Activated T-cell treated with anti-CD3 and anti-CD28 coated beads for 4 hours (primary cell): ENCODE measurements around the gene MSI2.
A peak's percentile ranks its signal among the peaks of the same experiment; 100 is the strongest.
"Not testable (repeated sequence)": the region's sequence is repeated elsewhere in the genome, so short reads cannot be mapped to it uniquely, and the experiment has no call there.

Experiments
- DNase-seq: peaks from one replicate; pipeline ENCODE4 v3.0.0-alpha.2; 2020

Gene MSI2

DNA sequence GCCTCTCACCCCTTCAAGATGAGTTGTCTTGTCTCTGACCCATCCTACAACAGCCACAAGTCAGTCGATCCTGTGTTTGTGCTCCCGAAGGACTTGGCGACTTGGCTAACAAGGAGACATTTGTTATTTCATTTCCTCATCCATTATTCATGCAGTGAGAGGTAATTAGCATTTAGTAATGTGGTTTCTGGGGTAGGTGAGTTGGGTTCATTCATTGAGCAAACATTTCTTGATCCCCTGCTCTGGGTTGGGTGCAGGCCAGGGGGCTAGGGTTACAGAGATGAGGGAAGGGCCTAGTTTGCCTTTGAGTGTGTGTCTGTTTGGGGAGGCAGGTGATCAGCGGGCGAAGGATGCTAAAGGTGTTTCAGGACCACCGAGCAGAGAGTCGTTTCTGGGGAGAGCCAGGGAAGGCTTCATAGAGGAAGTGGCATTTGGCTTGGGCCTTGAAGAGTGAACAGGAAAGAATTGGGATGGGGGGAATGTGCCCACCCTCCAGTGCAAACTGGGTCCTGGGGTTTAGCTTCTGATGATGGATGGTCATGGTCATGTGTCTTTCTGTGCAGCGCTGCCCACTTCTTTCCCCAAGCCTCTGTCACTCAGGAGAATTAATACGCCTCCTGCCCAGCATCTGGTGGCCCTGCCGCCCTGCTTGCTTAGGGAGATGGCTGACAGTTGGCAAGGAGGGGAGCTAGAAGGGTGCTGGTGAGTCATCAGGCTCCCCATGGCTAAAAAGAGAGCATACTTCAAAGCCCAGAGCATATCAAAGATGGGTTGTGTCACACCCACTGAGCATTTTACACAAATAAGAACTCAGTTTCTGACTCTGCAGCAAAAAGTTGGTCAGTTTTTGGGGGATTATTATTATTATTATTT, 38.5 kb downstream of the MSI2 start:
- peak; percentile 30 for DNase-seq

DNA sequence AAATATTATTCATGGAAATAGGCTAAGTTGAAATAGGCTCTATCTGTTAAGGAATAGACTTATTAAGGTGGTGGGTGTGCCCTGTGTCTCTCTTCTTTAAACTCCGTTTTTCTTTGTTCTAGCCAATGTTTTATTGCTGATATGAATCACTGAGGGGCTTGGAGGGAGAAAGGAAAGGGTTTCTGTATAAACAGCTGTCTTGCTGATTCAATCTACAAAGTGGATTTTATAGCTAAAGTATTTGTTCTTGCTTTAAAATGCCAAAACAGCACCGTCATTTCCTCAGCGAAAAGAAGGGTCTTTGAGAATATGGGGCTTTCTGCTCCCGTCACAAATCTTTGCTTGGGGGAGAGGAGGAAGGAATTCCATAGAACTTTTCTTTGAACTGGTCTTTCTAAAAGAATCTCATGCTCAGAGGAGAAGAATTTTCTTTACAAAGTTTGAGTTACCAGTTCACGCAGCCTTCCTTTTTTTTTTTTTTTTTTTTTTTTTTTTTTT, 39.3 kb downstream of the MSI2 start:
- DNase-seq: no peak

GRCh38 chr17:57296231-57296630, 39.9 kb downstream of the MSI2 start:
- DNase-seq: no peak

GRCh38 chr17:57299176-57299575, 42.9 kb downstream of the MSI2 start:
- DNase-seq: no peak

DNA sequence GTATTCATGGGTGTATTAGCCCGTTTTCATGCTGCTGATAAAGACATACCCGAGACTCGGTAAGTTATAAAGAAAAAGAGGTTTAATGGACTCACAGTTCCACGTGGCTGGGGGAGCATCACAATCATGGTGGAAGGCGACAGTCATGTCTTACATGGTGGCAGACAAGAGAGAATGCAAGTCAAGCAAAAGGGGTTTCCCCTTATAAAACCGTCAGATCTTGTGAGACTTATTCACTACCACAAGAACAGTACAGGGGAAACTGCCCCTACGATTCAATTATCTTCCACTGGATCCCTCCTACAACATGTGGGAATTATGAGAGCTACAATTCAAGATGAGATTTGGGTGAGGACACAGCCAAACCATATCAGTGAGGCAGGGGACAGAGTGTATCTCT, 44.3 kb downstream of the MSI2 start:
- not testable (repeated sequence) for DNase-seq

DNA sequence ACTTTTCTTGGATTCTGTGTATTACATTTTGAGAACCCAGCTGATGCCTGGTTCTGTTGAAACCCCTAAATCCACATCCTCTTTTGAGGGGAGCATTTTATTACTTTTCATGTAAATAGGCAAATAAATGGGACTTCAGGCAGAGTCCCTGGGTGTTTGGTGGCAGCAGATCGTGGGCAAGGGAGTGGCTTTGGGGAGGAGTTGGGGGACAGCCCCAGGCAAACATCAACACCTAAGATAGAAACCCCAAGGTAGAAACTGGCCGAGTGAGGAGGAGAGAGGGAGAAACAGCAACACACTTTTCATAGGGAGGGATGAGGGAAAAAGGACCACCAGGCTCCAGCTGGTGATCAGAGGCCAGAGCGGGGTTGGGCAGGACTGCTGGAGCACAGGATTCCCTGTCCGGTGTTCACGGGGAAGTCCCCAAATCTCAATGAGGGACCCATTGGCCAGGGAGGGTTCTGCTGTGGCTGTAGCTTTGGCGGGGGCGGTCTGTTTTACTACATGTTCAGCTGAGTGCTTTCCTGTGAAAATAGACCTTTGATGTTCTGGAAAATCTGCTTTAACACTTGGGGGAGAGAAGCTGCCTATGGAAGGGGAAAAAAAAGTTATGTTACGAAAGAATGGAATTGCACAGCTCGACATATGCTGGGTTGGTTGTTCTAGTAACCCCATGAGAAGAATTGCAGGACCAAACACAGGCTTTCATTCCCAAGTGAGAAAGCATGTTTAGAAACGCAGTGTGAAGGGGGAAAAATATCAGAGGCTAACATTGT, 46.6 kb downstream of the MSI2 start:
- DNase-seq: no peak

DNA sequence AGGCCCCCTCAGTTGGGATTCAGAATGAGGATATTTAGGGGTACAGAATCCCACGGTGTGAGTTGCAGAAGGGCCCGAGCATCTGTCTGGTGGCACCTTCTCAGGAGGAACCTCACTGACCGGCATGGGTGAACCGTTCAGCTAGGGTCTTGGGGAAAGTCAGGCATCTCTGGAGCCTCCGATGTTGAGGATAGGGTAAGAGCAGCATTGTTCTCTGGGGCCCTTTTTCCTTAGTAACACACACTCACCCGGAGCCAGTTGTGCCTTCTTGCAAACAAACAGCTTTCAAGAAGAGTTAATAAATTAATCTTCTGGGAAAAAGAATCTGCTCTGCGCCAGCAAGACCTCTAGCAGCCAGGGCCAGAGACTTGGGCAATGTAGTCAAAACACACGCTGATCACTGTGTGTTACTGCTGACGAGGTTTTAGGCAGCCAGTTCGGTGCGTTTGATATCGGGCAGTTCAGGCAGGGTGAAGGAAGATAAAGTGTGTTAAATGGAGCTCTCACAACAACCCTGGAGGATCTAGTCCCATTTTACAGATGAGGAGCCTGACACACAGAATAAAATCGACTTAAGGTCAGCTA, 48.9 kb downstream of the MSI2 start:
- no peak for DNase-seq

- no peak for DNase-seq
Measured at GRCh38 chr17:57305908-57306504, 49.7 kb downstream of the MSI2 start.

GRCh38 chr17:57308543-57309186, 52.3 kb downstream of the MSI2 start:
- DNase-seq: no peak

GRCh38 chr17:57309479-57309878, 53.2 kb downstream of the MSI2 start:
- no peak for DNase-seq

DNA sequence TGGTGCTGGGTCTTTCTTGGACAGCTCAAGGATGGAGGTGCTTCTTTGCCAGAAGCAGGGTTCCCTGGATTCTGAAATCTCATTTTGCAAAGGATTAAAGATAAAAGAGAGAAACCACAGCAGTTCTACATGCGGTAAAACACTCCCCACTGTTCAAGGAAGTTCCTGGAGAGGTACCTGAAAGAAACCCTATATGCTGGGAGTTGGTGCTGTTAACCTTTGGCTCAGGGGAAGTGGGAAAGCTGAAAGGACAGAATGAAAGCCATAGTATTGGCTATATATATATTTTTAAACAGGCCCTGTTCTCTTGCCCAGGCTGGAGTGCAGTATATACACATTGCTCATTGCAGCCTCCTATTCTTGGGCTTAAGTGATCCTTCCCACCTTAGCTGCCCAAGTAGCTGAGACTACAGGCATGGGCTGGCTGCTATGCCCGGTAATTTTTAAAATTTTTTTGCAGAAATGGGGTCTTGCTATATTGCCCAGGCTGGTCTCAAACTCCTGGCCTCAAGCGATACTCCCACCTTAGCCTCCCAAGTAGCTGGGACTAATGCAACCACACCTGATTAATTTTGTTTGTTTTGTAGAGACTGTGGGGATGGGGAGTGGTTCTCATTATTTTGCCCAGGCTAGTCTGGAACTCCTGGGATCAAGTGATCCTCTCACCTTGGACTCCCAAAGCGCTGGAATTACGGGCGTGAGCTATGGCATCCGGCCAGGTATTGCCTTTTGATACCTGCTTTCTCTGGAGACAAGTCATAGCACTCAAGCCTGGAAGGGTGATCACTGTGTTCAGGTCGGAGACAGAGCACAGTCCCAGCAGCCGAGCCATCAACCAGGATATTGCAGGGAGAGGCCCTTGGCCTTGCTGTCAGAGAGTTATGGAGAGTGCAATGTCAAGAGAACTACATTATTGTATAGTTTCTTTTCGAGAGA, 55.2 kb downstream of the MSI2 start:
- DNase-seq: no peak

DNA sequence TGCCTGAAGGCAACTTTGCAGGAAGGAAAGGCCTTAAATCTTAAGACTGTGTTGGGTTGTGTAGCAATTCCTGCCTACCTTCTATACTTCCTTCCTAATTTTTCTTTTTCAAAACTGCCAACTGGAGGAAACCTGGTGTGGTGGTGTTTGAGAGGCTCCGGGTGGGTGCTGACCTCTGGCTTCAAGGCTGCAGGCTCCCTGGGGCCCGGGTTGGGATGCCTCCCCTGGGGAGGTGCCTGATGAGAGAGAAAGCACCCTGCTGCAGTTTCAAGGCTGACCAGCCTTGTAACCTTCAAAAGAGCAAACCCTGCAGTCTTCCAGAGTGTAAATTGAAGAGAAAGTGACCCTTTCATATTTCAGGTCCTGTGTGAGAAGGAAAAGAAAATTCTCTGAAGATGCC, 55.9 kb downstream of the MSI2 start:
- no peak for DNase-seq

DNA sequence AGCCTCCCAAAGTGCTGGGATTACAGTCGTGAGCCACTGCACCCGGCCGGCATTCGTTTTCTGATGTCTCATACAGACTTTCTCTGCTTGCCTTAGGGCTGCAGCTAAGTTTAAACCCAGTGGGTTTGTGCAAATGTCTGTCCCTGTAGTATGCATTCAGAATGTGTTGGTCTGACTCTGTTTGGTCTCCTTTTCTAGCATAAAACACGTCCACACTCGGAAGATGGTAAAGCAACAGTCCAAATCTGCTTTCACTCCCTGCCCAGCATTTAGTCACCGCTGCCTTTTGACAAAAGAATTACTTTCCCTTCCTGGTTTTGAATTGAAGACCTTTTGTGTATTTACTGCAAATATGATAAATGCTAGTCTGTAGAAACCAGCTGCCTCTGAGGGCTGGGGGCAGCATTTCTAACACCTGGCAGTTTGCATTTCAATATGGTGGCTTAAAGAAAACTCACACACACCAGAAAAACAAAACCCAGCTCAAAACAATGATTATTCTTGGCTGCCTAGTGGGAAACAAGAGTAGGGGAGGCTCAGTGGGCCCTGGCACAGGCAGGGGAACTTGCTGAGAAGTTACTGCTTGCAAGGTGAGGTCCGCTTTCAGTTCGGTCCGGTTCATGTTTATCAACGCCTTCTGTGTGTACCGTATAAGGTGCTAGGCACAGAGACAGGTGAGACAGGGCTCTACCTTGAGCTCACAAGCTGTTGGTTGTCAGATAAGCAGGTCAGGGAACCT, 56.9 kb downstream of the MSI2 start:
- no peak for DNase-seq

GRCh38 chr17:57315061-57316015, 59.0 kb downstream of the MSI2 start:
- no peak for DNase-seq

GRCh38 chr17:57316361-57316760, 60.0 kb downstream of the MSI2 start:
- no peak for DNase-seq

DNA sequence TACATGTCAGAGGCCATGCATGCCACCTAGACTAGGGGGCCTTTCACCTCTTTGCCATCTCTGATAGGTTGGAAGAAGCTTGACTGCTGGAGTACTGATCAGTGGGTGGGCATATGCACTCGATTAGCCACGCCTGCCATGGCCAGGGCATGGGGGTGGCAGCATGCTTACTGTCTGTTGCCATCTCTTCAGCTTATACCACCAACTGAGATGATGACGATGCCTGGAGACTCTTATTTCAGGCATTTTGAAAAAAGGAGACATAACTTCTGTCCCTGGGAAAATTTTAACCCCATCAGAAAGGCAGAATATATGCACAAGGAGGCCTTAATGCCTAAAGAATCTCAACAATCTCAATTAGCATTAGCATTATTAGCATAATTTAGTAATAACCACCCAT, 60.8 kb downstream of the MSI2 start:
- no peak for DNase-seq

GRCh38 chr17:57318913-57319312, 62.6 kb downstream of the MSI2 start:
- no peak for DNase-seq

- no peak for DNase-seq
Measured at GRCh38 chr17:57319806-57320205, 63.5 kb downstream of the MSI2 start.

DNA sequence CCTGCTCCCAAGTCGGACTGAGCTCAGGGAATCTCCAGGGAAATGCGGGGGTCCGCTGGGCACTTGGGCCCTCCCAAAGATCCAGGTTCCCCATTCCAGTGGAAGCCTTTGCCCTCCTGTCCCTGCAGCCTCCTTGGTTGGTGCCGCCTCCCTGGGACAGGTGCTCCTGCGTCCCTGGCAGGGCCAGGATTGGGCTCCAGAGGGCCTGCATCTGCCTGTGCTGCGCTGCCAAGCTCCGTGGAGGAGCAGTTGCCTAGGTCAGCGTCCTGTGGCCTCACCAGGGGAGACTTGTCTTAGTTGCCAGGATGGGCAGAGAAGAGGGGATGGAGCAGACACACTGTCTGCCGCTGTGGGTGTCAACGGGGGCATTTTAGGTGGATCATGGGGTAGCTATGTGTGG, 67.1 kb downstream of the MSI2 start:
- no peak for DNase-seq

DNA sequence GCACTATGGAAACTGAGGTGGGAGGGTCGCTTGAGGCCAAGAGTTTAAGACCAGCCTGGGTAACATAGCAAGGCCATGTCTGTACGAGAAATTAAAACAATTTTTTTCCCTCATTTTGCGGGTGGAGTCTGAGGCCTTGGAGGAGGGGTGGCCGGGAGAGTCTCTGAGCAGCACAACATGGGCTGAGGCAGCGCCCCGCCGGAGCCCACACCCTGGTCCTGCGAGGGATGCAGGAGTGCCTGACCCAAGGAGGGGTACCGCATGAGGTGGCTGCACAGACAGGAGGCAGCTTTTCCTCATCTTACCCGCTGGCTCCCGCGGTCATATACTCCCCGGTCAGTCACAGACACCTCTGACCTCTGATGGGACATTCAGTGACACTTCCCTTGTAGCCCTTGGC, 67.7 kb downstream of the MSI2 start:
- DNase-seq: no peak
